HEK293 (cell line): ENCODE results near the gene SLF1.

Experiments
- CTCF ChIP-seq: fragments of 450-650 bp; formaldehyde crosslinking; IDR thresholded peaks from 2 replicates; pipeline ENCODE4 v1.5.1; 2016; ENCODE audit warnings: missing biosample characterization, missing genetic modification characterization
- ZNF138 ChIP-seq: fragments of 450-650 bp; formaldehyde crosslinking; IDR thresholded peaks from 2 replicates; pipeline ENCODE4 v1.5.1; 2016; ENCODE audit warnings: missing biosample characterization, missing genetic modification characterization, borderline replicate concordance
- ZNF175 ChIP-seq: fragments of 450-650 bp; formaldehyde crosslinking; IDR thresholded peaks from 2 replicates; pipeline ENCODE4 v1.5.1; 2016; ENCODE audit warnings: missing biosample characterization, missing genetic modification characterization
- ZNF24 ChIP-seq: fragments of 450-650 bp; formaldehyde crosslinking; IDR thresholded peaks from 2 replicates; pipeline ENCODE4 v1.5.1; 2016; ENCODE audit warnings: missing biosample characterization, missing genetic modification characterization
- ZNF274 ChIP-seq, 2 experiments: fragments of 200-500 bp in 1 of 2; fragments of 450-650 bp in 1 of 2; sonication (Bioruptor generic) in 1 of 2; formaldehyde crosslinking in 1 of 2; IDR thresholded peaks; 2 replicates each; pipeline versions ENCODE4 v1.5.1 to v1.6.1; 2014 to 2016; ENCODE audit warnings: borderline replicate concordance in 1 of 2, inconsistent platforms in 1 of 2, low read length in 1 of 2, missing biosample characterization in 1 of 2, missing genetic modification characterization in 1 of 2
- ZNF391 ChIP-seq: fragments of 450-650 bp; formaldehyde crosslinking; IDR thresholded peaks from 2 replicates; pipeline ENCODE4 v1.5.1; 2016; ENCODE audit warnings: low read depth, missing biosample characterization, missing genetic modification characterization, borderline replicate concordance
- ZNF639 ChIP-seq: fragments of 450-650 bp; formaldehyde crosslinking; IDR thresholded peaks from 2 replicates; pipeline ENCODE4 v1.5.1; 2016; ENCODE audit warnings: missing biosample characterization, missing genetic modification characterization
- ZNF777 ChIP-seq: fragments of 450-650 bp; formaldehyde crosslinking; IDR thresholded peaks from 2 replicates; pipeline ENCODE4 v1.5.1; 2017; ENCODE audit warnings: missing biosample characterization, missing genetic modification characterization, borderline replicate concordance
- TF ChIP-seq, protein P1 (sequence below): fragments of 450-650 bp; formaldehyde crosslinking; IDR thresholded peaks from 2 replicates; pipeline ENCODE4 v1.5.1; 2017; ENCODE audit warnings: missing biosample characterization, missing genetic modification characterization
- TF ChIP-seq, protein P2 (sequence below): fragments of 450-650 bp; formaldehyde crosslinking; IDR thresholded peaks from 2 replicates; pipeline ENCODE4 v1.5.1; 2016; ENCODE audit warnings: missing biosample characterization, missing genetic modification characterization

DNA sequence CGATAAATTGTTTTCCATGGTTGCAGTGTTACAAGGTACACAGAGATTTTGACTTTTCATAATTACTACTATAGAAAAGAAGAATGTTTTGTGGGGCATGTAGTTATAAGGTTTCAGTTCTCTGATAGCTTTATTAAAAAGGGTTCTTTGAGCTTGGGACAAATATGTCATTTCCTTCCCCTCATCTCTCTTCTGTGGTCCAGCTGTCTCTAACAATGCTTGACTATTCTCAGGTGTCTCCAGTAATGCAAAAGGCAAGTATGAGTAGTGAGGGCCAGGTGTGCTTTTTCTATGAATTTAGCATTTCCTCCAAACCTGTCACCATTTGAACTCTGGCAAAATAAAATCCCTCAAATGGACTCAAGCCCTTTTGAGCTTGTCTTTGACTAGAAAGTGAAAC is 84.3 kb downstream of the SLF1 start:
- TF ChIP-seq ZNF138 (tag by site-specific recombination) (no peak), ZNF639 (no peak), ZNF175 (no peak), ZNF274 (IDR thresholded peaks at IDR 0.05; ENCODE audit: low read length) (no peak), ZNF274 (tag by site-specific recombination; IDR thresholded peaks at IDR 0.05; ENCODE audit: borderline replicate concordance) (no peak), CTCF (tag by site-specific recombination) (no peak), ZNF391 (no peak), ZNF777 (tag by site-specific recombination) (no peak), ZNF24 (tag by site-specific recombination) (no peak)
- TF ChIP-seq, protein P1, sequence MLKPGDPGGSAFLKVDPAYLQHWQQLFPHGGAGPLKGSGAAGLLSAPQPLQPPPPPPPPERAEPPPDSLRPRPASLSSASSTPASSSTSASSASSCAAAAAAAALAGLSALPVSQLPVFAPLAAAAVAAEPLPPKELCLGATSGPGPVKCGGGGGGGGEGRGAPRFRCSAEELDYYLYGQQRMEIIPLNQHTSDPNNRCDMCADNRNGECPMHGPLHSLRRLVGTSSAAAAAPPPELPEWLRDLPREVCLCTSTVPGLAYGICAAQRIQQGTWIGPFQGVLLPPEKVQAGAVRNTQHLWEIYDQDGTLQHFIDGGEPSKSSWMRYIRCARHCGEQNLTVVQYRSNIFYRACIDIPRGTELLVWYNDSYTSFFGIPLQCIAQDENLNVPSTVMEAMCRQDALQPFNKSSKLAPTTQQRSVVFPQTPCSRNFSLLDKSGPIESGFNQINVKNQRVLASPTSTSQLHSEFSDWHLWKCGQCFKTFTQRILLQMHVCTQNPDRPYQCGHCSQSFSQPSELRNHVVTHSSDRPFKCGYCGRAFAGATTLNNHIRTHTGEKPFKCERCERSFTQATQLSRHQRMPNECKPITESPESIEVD (tag by site-specific recombination): no peak
- TF ChIP-seq, protein P2, sequence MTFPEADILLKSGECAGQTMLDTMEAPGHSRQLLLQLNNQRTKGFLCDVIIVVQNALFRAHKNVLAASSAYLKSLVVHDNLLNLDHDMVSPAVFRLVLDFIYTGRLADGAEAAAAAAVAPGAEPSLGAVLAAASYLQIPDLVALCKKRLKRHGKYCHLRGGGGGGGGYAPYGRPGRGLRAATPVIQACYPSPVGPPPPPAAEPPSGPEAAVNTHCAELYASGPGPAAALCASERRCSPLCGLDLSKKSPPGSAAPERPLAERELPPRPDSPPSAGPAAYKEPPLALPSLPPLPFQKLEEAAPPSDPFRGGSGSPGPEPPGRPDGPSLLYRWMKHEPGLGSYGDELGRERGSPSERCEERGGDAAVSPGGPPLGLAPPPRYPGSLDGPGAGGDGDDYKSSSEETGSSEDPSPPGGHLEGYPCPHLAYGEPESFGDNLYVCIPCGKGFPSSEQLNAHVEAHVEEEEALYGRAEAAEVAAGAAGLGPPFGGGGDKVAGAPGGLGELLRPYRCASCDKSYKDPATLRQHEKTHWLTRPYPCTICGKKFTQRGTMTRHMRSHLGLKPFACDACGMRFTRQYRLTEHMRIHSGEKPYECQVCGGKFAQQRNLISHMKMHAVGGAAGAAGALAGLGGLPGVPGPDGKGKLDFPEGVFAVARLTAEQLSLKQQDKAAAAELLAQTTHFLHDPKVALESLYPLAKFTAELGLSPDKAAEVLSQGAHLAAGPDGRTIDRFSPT (tag by site-specific recombination): no peak
